NCI-H2227 (cell line): ENCODE measurements around the gene NF1.
A peak's percentile ranks its signal among the peaks of the same experiment; 100 is the strongest.
"Not testable (repeated sequence)": the region's sequence is repeated elsewhere in the genome, so short reads cannot be mapped to it uniquely, and the experiment has no call there.

ENCODE experiments used
- DNase-seq: peaks from one replicate; lab custom pipeline; 2025; ENCODE audit not compliant: unreplicated experiment; lab: John Stamatoyannopoulos, UW

Gene NF1

DNA sequence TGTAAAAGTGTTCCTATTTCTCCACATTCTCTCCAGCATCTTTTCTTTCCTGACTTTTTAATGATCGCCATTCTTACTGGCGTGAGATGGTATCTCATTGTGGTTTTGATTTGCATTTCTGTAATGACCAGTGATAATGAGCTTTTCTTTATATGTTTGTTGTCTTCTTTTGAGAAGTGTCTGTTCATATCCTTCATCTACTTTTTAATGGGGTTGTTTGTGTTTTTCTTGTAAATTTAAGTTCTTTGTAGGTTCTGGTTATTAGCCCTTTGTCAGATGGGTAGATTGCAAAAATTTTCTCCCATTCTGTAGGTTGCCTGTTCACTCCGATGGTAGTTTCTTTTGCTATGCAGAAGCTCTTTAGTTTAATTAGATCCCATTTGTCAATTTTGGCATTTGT lies 81.4 kb downstream of the NF1 start:
- not testable (repeated sequence) for DNase-seq

DNA sequence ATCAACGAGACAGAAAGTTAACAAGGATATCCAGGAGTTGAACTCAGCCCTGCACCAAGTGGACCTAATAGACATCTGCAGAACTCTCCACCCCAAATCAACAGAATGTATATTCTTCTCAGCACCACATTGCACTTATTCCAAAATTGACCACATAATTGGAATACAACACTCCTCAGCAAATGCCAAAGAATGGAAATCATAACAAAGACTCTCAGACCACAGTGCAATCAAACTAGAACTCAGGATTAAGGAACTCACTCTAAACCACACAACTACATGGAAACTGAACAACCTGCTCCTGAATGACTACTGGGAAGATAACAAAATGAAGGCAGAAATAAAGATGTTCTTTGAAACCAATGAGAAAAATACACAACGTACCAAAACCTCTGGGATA lies 84.2 kb downstream of the NF1 start:
- not testable (repeated sequence) for DNase-seq

DNA sequence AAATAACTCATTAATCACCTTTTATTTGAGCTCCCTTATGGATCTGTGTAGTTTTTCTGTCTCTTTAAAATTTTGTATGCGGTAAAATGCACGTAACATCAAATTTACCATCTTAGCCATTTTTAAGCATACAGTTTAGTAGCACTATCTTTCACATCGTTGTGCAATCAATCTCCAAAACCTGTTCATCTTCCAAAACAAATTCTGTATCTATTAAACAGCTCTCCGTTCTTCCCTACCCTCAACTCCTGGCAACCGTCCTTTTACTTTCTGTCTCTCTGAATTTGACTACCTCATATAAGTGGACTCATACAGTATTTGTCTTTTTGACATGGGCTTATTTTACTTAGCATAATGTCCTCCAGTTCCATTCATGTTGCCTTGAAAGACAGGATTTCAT lies 100.5 kb downstream of the NF1 start:
- no peak for DNase-seq

DNA sequence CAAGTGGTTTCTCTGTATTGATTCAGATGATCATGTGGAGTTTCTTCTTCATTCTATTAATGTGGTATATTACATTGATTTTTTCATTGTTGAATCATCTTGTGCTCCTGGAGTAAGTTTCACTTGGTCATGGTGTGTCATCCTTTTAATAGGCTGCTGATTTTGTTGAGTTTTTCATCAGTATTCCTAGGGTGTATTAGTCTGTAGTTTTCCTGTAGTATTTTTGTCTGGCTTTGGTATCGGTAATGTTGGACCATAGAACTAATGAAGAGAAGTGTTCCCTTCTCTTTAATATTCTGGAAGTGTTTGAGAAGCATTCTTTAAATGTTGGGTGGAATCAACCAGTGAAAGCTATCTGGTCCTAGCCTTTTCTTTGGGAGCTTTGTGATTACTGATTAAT lies 103.2 kb downstream of the NF1 start:
- DNase-seq = no peak

DNA sequence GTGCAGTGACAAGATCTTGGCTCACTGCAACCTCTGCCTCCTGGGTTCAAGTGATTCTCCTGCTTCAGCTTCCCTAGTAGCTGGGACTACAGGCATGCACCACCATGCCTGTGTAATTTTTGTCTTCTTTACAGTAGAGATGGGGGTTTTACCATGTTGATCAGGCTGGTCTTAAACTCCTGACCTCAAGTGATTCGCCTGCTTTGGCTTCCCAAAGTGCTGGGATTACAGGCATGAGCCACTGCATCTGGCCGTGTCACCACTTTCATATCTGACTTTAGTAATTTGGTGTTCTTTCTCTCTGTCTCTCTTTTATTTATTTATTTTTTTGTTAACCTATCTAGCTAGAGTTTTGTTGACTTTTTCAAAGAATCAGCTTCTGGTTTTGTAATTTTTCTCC lies 103.9 kb downstream of the NF1 start:
- DNase-seq = not testable (repeated sequence)

DNA sequence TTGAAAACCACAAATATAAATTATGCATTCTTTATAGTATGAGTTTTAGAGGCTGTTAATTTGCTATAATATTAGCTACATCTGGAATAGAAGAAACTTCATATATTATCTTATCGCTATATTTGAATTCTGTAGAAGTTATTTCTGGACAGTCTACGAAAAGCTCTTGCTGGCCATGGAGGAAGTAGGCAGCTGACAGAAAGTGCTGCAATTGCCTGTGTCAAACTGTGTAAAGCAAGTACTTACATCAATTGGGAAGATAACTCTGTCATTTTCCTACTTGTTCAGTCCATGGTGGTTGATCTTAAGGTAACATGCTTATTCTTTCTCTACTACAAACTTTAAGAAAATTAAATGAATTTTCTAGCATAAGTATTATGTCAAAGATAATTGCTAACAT lies 105.5 kb downstream of the NF1 start:
- DNase-seq = no peak

DNA sequence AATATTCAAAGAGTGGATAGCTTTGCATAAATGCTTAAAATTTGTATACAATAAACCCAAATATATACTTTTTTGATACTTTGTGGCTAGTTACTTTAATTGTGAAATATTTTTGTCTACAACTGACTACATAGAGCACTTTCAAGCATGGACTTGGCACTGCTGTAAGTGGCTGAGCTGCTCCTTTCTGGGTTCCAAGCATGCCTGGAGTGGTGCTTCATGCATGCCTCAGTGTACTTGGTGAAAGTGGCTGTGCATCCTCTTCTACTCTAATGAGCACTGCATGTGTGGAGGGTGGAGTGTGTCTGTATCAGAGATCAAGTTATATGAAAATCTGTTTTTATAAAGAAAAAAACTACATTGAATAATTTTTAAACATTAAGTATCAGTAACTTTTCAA lies 108.2 kb downstream of the NF1 start:
- no peak for DNase-seq

DNA sequence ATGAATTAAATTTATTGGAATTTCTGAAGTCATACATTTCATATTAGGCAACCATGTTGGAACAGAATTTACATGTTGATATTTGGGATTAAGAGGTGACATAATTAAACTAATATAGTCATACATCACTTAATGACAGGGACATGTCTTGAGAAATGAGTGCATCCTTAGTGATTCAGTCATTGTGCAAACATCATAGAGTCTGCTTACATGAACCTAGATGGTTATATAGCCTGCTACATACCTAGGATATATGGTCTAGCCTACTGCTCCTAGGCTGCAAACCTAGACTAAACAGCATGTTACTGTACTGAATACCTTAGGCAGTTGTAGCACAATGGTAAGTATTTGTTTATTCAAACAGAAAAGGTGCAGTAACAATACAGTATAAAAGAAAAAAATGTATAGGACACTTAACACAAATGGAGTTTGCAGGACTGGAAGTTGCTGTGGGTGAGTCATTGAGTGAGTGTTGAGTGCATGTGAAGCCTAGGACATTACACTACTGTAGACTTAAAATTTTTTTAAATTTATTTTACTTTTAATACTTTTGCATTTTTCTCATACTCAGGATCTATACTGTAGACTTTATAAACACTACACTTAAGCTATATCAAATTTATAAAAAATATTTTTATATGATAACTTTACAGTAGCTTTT lies 116.7 kb downstream of the NF1 start:
- no peak for DNase-seq

DNA sequence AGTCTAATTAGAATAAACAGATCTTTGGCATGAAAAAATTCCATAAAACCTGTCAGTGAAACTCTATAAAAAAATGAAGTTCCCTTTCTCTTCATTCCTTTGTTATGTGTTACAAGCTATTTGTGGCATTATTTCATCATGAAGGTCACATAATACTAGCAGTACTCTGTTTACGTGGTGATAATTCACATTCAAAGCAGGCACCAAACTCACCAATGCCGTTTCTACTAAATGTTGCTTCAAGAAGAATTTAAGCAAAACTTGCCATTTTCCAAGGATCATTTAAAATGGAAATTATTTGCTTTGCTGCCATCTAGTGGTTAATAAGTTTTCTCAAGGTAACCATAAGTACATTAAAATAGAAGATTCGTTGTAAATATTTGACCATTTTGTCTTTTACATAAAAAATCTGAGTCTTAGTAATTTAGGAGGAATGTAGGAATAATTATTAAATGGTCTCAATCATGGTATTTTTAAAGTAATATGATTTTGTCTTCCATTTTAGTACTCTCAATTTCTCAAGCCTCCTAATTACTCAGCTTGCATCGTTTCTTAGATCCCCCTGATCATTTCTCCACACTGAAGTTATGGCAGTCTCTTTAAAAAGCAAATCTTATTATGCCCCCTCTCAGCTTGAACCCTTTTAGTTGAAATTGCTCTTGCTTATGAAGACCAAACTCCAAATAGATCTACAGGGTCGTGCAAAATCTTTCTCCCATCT lies 121.4 kb downstream of the NF1 start:
- peak; percentile 58 for DNase-seq

DNA sequence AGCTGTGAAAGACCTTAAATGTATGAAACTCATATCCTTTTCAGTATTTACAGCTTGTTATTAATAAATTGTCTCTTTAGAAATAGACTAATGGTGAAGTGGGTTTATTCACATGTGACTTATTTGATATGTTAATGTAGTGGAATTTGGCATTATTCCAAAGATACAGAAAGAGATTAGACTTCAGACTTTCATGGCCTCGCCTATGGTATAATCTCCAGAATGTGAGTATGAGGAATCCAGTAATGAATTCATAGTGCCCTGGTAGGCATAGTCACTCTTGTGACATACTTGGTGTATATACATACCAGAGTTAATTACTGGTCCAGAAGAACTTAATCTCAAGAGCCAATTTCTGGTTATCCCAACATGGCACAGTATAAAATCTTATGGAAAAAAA lies 129.6 kb downstream of the NF1 start:
- DNase-seq = no peak

DNA sequence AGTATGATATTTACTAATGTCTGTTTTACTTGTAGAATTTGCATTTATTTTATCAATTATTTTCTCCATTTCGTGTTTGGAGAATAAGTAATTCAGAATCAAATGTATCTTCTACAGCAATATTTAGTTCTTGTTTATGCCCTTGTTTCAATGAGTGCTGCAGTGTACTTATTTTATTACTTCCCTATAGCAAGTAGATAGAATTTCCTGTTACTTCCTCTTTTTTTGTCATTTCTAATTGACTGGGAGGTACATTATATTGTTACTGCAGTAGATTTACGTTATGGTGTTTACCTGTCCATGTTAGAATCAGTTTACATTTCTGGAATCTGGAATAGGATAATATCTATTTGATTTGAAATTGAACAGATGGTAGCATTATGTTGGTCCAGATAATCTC lies 131.1 kb downstream of the NF1 start:
- DNase-seq = no peak

DNA sequence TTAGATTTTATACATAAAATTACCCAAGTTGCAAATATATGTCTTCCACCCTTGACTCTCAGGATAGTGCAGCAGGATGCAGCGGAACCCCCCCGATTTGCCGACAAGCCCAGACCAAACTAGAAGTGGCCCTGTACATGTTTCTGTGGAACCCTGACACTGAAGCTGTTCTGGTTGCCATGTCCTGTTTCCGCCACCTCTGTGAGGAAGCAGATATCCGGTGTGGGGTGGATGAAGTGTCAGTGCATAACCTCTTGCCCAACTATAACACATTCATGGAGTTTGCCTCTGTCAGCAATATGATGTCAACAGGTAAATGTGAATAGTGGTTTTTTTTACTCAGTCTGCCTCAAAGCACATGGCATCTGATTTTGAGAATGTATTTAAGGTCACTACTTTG lies 131.6 kb downstream of the NF1 start:
- no peak for DNase-seq

DNA sequence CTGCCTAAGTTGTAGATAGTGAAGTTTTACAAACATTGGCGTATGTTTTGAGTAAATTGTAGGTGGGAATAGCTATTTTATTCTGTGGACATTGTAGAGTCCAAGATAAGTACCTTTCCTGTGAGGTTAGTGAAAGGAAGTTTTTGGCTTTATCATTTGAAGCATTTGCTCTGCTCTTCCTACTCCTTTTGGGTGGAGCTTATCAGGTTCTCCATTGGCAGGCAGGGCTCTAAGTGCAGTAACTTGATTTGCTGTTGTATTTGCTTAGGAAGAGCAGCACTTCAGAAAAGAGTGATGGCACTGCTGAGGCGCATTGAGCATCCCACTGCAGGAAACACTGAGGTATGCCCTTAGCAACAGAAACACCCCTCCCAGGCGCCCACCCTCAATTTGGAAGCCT lies 132.2 kb downstream of the NF1 start:
- no peak for DNase-seq

DNA sequence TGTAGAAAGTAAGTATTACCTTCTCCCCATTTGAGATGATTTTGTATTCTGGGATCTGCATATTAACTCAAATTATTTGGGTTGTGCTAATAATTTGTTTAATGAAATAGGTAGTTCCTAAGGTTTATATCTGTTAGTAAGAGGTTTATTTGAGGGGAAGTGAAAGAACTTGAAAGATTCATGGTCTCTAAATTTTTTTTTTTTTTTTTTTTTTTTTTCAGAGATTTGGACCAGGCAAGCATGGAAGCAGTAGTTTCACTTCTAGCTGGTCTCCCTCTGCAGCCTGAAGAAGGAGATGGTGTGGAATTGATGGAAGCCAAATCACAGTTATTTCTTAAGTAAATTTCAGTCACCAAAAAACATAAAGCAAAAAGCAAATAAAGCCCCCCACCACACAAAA lies 137.1 kb downstream of the NF1 start:
- DNase-seq = no peak

DNA sequence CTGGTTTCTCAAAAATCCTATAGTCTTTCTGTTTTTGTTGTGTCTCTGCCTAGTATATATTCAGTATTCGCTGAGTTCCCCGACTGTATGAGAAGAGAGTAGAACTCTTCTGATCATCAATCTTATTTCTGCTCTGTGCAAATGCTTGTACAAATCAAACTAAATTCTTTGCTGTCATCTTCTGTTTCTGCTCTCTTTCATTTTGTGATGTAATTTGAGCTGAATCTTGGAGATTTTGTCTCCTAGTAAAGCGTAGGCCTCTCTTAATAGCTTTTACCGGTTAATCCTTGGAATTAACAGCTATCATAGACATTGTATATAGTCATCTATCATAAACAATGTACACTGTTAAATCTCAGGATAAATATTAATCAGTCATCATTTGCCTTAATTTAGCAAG lies 140.3 kb downstream of the NF1 start:
- no peak for DNase-seq

DNA sequence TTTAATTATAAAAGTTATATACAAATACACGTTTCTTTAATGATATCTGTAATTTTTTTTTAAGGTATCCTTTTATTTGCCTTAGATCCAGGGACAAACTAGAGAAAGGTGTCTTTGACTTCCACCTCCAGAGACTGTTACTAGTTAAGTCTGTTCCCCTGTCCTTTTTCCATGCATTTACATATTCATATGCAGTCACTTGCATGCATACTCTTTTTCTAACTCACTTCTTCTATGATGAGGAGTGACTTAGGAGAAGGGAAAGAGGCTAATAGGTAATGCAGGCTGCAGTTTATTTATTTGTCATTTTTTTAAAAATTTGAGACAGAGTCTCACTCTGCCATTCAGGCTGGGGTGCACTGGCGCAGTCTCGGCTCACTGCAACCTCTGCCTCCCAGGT lies 141.4 kb downstream of the NF1 start:
- DNase-seq = no peak

DNA sequence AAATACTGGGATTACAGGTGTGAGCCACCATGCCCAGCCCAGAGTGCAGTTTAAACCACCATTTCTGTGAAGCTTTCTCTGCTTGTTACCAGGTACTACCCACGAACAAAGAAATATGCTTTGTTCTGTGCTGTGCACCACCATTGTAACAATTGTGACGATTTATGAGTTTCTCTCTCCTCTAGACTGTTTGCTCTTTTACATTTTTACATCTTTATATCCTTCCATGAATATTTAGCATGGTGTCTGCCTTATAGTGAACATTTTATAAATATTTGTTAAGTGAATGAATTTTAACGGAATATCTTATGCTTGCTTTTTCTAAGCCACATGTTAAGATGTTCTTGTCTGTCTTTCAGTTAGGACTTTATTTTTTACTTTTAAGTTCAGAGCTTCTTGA lies 141.9 kb downstream of the NF1 start:
- no peak for DNase-seq

DNA sequence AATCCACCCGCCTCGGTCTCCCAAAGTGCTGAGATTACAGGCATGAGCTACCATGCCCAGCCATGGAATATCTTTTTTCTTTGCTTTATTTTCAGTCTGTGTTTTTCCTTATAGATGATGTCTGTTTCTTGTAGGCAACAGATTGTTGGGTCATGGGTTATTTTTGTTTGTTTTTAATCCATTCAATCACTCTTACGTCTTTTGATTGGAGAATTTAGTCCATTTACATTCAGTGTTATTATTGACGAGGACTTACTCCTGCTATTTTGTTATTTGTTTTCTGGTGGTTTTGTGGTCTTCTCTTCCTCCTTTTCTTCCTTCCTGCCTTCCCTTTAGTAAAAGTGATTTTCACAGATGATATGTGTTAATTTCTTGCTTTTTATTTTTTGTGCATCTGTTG lies 146.3 kb downstream of the NF1 start:
- DNase-seq = no peak

DNA sequence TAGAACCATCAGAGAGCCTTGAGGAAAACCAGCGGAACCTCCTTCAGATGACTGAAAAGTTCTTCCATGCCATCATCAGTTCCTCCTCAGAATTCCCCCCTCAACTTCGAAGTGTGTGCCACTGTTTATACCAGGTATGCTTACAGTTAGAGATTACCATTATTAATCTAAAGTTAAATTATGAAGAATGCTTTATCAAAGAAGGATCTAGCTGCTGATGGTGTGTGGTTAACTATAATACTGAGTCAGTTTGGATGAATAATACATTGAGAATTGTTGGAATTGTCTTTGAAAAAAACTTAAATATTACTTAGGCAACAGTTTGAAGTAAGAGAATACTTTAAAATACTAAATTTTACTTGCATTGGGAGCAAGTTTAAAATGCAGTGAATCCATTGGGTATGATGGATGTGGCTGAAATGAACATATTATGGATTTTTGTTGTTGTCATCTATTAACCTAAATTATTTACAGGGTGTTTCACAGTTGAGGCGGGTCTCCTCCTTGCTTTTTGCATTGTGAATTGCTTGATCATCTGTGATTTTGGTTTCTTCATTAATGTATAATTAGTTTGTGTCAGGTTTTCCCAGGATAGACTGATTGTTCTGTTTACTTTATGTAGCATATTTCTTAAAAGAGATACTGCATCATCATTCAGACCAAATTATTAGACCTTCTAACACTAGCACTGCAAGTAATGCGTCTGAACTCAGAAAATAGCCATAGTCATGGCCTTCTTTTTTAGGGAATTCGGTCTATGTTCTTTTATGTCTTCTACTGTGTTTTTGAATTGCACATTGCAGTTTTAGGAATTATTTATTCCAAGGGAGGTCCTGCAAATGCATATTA lies 154.4 kb downstream of the NF1 start:
- DNase-seq = no peak

DNA sequence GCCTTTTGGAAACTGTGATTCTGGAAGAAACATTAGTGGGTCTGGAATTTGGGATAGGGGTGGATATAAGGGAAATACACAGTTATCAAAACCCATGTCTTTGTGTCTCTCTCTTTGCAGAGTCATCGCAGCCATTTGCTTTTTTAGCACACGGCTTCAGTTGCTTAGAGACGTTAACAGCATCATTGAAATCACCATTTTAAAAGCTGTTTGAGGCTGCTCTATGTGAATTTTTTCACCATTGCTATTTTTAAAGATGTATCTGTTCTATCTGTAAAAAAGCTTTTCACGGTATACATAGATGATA lies 155.0 kb downstream of the NF1 start:
- DNase-seq = no peak

DNA sequence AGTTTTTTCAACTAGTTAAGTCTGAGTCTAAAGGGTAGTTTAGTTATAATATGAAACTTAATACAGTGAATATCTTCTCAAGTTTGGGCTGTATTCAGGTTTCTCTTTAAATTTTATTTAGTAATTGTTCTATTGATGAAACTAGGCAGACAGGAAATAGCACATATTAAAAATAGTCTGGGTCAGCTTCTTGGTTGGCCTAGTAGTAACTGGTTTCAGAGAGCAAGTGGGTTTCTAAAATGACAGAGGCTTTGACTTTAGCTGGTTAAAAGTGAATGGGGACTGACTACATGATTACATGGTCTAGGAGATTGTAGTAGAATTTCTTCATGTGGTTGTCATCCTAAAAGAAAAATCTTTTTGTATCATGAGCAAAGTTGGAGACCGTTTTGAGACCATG lies 155.5 kb downstream of the NF1 start:
- DNase-seq = no peak
